ENCODE measurements around the gene MEMO1.
"Not testable (repeated sequence)": the region's sequence is repeated elsewhere in the genome, so short reads cannot be mapped to it uniquely, and the experiment has no call there.

Gene MEMO1

DNA sequence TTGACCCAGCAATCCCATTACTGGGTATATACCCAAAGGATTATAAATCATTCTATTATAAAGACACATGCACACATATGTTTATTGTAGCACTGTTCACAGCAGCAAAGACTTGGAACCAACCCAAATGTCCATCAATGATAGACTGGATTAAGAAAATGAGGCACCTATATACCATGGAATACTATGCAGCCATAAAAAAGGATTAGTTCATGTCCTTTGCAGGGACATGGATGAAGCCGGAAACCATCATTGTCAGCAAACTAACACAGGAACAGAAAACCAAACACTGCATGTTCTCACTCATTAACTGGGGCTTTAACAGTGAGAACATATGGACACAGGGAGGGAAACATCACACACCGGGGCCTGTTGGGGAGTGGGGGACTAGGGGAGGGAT is 110.7 kb downstream of the MEMO1 start:
- DNase-seq, result not testable (repeated sequence)

DNA sequence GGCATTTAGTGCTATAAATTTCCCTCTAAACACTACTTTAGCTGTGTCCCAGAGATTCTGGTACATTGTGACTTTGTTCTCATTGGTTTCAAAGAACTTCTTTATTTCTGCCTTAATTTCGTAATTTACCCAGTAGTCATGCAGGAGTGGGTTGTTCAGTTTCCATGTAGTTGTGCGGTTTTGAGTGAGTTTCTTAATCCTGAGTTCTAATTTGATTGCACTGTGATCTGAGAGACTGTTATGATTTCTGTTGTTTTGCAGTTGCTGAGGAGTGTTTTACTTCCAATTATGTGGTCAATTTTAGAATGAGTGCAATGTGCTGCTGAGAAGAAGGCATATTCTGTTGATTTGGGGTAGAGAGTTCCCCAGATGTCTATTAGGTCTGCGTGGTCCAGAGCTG is 112.5 kb downstream of the MEMO1 start:
- not testable (repeated sequence) for DNase-seq

DNA sequence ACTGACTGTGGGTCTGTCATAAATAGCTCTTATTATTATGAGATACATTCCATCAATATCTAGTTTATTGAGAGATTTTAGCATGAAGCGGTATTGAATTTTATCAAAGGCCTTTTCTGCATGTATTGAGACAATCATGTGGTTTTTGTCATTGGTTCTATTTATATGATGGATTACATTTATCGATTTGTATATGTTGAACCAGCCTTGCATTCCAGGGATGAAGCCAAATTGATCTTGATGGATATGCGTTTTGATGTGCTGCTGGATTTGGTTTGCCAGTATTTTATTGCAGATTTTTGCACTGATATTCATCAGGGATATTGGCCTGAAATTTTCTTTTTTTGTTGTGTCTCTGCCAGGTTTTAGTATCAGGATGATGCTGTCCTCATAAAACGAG is 113.5 kb downstream of the MEMO1 start:
- DNase-seq, result not testable (repeated sequence)

DNA sequence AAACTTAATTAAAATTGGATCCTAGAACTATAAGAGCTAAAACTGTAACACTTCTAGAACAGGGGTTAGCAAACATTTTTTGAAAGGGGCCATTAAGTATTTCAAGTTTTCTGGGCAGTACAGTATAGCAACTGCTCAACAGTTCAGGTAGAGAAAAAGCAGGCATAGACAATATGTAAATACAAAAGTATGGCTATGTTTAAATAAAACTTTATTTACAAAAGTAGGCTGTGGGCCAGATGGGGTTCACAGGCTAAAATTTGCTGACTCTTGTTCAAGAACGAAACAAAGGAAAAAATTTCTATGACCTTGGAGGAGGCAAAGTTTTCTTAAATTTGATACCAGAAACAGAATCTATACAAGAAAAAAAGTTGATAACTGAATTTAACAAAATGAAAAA is 114.5 kb downstream of the MEMO1 start:
- no peak for DNase-seq

DNA sequence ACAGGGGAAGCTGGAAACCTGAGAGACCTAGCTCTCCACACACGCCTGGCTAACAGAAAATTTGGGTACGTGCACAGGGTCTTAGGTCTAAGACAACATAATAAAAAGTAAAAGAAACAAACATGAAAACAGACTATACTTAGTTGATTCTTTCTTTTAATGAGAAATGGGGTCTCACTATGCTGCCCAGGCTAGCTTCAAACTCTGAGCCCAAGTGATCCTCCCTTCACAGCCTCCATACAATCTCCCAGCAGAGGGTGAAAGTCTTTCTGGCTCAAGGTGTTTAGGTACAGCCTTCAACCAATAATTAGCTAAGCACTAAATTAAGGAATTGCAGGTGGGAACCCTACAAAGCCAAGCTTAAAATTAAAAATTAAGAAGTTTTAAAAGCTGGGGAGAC is 116.2 kb downstream of the MEMO1 start:
- DNase-seq, result no peak

DNA sequence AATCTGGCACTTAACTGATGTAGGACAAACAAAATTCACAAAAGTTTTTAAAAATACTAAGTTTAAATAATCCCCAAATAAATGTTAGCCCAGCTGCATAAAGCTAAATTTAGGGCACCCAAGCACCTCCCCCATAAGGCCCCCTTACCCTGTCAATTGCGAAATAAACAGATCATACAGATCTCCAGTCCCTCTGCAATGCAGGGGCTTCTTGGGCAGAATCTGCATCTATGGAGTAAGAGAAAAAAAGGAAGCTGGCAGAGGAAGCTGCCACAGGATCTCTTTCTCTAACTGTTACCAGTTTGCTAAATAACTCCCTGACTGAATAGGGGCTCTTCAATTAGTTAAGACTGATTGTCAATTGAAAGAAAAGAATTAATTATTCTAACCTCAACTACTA is 117.7 kb downstream of the MEMO1 start:
- no peak for DNase-seq

DNA sequence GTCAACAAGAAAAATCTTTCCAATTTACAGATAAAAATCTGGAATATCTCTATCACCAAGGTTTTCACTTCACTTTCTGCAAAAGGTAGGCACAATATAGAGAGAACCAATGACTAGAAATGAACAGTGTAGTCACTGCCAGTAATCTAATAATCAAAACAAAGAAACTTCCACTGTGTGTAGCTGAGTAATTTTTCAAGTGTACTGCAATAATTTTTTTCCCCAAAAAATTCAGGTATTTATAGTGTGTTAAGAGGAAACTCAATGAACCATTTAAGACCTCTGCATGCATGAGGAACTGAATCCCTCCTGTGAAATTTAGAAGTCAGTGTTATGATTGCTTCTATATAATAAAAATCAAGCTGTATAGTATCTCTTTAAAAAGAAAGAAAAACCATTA is 121.8 kb downstream of the MEMO1 start:
- no peak for DNase-seq

DNA sequence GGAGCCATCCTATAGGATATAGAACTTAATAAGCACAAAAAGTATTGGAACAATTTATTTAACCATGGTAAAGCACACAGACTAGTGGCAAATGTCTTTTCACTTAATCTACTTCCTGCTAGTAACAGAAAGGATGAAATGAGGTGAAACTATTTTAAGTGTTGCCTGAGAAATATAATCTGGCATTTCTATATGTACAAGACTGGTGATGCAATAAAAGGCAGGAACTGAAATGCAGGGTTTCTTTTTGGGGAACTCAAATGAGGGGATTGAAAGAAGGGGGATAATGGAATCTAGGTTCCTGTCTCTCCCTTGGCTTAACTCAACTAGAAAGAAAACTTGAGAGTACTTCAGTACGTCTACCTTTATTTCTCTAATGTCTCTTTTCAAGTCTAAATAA is 122.3 kb downstream of the MEMO1 start:
- no peak for DNase-seq

DNA sequence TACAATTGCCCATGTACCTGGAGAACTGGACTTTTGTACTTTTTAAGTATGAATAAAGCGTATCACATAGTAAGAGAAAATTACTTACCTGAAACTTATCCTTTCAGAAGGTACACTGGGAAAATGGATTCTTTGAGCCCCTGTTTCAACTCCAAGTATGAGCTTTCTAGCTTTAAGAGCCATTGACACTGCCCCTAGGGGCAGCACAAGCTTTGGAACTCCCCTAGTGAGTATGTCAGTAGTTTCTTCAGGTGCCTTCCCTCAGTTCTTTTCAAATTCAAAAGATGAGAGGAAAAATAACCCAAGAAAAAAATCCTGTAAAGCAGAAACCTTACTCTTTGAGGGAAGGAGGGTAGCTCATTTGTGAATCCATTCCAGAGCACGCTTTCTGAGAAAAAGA is 124.1 kb downstream of the MEMO1 start:
- no peak for DNase-seq

DNA sequence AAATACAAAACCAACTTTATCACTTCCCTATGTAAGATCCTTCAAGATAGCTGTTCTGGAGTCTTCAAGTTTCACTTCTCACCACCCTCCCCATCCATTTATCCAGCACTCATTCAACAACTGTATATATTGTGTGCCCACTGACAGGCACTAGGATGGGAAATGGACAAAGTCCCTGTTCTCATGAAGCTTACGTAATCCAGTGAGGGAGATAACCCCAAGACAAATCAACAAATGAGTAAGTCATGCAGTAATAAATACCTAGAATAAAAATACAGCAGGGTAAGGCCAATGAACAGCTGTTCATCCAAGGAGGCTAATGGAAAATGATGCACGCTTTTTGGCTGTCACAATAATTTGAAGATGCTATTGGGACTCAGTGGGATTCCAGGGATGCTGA is 133.8 kb downstream of the MEMO1 start:
- no peak for DNase-seq

DNA sequence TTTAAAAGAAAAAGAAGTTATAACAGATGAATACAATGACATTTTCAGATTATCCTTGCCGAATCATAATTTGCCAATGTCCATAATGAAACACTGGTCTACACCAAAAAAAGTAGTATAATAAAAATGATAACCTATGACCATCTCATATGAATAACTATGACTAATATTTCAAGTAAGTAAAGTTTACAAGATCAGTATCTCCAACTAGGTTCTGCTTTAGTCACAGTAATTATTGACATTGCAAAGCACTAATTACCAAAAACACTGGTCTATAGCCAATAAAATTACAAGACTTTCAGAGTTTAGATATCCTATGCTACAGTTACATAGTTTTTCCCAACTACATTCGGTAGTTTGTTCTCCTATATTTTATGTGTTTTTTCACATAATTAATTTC is 136.7 kb downstream of the MEMO1 start:
- DNase-seq, result no peak

DNA sequence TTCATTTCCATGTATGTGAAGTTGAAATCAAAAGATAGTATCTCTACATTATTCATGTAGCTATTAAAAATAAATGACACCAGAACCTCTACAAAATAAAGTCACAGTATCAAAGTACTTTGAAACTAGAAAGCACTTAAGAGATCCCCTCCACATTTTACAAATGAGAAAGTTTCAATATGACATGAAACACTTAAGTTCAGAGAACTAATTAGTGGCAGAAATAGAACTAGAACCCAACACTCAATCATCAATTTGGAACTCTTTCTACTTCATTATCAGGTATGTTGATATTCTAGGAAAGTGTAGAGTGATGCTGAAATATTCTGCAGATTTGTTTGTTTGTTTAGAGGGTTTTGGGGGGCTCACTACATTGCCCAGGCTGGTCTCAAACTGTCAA is 145.6 kb downstream of the MEMO1 start:
- no peak for DNase-seq

DNA sequence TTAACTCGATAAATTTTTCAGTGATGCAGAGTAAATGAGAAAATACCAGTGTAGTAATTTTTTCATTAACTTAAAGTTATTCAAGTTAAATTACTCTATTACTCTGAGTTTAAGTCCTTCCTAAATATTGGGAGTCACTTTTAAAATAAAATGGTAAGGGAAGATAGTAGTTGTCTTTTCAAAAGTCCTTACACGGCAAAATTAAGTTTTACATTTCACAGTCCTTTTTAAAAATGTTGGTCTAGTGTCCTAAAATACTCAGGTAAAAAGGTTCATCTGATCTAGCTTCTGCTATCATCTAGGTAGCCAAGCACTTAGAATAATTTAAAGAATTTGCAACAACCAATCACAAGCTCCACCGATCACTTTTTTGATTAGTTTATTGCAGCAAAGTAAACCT is 146.9 kb downstream of the MEMO1 start:
- DNase-seq, result no peak

DNA sequence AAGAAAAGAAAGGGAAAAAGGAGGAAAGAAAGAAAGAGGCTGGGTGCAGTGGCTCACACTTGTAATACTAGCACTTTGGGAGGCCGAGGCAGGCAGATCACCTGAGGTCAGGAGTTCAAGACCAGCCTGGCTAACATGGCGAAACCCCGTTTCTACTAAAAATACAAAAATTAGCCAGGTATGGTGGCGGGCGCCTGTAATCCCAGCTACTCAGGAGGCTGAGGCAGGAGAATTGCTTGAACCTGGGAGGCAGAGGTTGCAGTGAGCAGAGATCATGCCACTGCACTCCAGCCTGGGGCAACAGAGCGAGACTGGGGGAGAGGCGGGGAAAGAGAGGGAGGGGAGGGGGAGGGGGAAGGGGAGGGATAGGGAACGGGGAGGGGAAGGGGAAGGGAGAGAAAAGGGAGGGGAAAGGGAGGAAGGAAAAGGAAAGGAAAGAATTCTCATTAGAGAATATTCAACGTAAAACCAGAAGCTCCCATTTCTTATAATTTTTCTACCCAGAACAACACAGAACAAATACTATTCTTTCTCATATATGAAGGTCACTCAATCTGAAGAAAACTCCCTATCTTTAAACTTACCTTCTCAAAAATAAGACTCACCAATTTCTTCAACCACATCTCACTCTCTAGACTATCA is 147.7 kb downstream of the MEMO1 start:
- DNase-seq, result not testable (repeated sequence)

DNA sequence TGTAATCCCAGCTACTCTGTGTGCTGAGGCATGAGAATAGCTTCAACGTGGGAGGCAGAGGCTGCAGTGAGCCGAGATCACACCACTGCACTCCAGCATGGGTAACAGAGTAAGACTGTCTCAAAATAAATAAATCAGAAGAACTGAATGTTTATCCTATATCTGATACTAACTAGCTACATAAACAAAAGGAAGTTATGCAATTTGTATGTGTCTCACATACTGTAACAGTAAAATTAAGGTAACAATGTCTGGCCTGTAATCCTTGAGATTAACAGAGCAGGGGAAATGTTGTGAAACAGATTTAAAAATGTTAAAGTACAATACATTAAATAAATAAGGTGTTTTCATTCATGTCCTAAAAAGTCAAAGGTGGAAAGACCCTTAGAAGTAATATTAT is 150.8 kb downstream of the MEMO1 start:
- DNase-seq, result no peak

DNA sequence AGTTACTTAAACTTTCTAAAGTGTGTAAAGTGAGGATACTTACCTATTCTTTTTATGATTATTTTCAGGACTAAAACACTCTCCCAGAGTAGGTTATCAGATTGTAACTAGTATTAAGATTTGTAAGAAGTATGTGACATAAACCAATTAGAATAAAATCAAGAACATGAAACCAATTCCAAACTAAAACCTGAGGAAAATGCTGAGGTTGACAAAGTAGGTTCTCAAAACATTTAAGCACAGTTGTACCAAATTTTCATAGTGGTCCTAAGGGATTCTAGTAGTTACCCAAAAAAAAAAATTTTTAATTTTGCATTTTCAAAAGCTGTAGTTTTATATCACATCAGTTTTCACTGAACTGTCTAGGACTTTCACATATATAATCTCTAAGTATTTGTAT is 157.3 kb downstream of the MEMO1 start:
- DNase-seq, result no peak

DNA sequence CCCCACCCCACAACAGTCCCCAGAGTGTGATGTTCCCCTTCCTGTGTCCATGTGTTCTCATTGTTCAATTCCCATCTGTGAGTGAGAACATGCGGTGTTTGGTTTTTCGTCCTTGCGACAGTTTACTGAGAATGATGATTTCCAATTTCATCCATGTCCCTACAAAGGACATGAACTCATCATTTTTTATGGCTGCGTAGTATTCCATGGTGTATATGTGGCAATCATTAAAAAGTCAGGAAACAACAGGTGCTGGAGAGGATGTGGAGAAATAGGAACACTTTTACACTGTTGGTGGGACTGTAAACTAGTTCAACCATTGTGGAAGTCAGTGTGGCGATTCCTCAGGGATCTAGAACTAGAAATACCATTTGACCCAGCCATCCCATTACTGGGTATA is 168.7 kb downstream of the MEMO1 start:
- not testable (repeated sequence) for DNase-seq

DNA sequence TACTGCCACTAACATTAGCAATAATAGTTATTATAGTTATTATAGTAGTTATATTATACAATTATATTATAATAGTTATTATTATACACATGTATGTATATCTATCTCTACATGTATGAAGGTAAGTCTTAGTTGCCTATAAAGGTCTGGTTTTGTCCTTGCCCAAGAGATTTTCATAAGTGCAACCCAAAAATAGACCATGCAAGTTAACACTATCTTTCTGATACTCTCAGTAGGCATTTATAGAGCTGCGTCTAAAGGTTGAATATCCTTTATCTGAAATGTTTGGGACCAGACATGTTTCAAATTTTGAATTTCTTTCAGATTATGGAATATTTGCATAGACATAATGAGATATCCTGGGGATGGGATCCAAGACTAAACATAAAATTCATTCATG is 175.4 kb downstream of the MEMO1 start:
- no peak for DNase-seq

DNA sequence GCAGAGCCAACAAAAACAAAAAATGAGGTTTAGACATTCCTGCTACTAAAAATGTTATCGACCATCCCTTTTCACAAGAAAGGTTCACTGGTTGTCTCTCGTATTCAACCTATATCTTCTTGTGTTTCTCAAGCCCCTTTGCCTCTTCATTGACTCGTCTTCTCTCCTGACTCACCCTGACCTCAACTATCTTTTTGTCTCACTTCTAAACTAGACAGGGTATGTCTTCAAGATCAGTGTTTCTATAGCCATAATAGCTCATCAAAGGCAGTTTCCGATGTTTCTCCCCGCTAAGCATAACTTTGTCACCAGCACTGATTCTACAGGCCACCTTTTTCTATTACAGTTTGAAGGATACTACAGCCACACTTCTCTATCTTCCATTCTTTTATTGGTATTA is 178.4 kb downstream of the MEMO1 start:
- DNase-seq, result no peak

DNA sequence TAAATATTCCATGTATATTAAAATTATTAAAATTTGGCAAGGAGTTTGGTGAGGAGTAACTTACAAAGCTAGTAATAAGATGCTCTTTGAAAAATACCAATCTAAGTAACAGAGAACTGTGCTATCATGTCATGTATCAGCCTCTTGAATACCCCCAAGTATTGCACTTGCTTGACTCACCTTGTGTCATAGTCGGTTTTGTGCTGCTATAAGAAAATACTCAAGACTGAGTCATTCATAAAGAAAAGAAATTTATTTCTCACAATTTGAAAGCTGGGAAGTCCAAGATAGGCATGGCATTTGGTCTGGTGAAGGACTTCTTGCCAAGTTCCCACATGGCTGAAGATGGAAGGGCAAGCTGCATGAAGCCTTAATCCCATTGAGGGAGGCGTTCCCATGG is 179.2 kb downstream of the MEMO1 start:
- DNase-seq, result no peak

DNA sequence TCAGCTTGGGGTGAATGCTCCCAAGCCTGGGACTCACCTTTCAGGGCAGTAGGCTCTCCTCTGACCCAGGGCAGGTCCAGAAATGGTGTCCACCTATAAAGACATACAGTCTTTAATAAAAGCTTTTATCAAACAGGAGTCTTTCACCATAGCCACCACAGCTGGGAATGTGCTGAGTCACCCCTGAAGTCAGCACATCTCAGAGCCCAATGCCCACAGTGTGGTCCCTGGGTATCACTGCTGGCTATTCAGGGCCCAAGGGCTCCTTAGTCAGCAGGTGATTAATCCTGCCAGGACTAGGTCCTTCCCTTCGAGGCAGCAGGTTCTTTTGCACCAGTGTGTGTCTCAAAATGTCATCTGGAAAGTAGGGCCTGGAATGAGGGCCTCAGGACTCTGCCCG is 181.9 kb downstream of the MEMO1 start:
- no peak for DNase-seq

DNA sequence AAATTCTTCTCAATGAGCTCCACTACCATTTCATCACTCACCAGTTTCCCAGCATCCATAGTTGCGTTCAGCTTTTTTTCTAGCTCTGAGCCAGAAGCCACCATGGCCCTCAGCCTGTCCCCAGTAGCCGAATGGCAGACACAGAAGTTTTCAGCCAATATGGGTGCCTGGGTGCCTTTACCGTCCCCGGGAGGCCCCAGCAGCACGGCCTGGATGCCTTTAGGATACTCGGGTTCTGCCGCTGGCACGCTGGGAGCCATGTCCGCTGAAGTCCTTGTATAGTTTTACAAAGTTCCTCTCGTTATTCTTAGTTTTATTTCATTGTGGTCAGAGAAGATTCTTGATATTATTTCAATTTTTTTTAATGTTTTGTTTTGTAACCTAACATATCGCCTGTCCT is 187.2 kb downstream of the MEMO1 start:
- DNase-seq, result no peak

DNA sequence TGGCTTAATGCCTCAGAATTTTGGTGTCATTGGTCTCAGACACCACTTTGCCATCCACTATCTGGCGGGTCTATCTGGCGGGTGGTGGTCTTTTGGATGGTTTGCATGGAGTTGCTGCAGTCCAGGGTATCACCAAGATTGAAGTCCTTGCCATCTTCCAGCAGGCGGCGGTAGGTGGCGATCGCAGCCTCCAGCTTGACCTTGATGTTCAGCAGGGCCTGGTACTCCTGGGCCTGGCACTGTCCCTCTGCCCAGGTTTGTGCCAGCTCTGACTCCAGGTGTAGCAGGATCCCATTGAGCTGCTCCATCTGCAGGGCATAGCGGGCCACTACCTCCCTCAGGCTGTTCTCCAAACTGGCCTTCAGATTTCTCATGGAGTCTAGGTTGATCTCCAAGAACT is 188.2 kb downstream of the MEMO1 start:
- no peak for DNase-seq
